GM18499 (cell line): Measurements from ENCODE around the gene ARHGAP23.
"Not testable (repeated sequence)": the region's sequence is repeated elsewhere in the genome, so short reads cannot be mapped to it uniquely, and the experiment has no call there.

Experiments
- ATAC-seq: cut with Tn5 transposase; IDR thresholded peaks from one replicate; pipeline ENCODE4 v1.9.1; 2021; ENCODE audit warnings: moderate number of reproducible peaks; ENCODE audit not compliant: insufficient read depth, unreplicated experiment

The ARHGAP23 gene

GRCh38 chr17:38458521-38458920 lies 30.3 kb downstream of the ARHGAP23 start:
- ATAC-seq, result no peak

GRCh38 chr17:38459567-38459966 lies 31.3 kb downstream of the ARHGAP23 start:
- ATAC-seq, result no peak

- ATAC-seq, result no peak
Measured at GRCh38 chr17:38460082-38460715, 31.9 kb downstream of the ARHGAP23 start.

GRCh38 chr17:38460716-38461630 lies 32.7 kb downstream of the ARHGAP23 start:
- ATAC-seq, result no peak

GRCh38 chr17:38461683-38462082 lies 33.4 kb downstream of the ARHGAP23 start:
- ATAC-seq, result no peak

- ATAC-seq, result no peak
Measured at GRCh38 chr17:38463451-38463858, 35.2 kb downstream of the ARHGAP23 start.

GRCh38 chr17:38464251-38464722 lies 36.0 kb downstream of the ARHGAP23 start:
- ATAC-seq, result no peak

- ATAC-seq, result no peak
Measured at GRCh38 chr17:38464723-38465390, 36.6 kb downstream of the ARHGAP23 start.

GRCh38 chr17:38465391-38466345 lies 37.4 kb downstream of the ARHGAP23 start:
- ATAC-seq, result no peak

- ATAC-seq, result no peak
Measured at GRCh38 chr17:38466346-38467315, 38.4 kb downstream of the ARHGAP23 start.

- ATAC-seq, result no peak
Measured at GRCh38 chr17:38467491-38467890, 39.2 kb downstream of the ARHGAP23 start.

GRCh38 chr17:38469875-38470274 lies 41.6 kb downstream of the ARHGAP23 start:
- ATAC-seq, result no peak

- not testable (repeated sequence) for ATAC-seq
Measured at GRCh38 chr17:38471253-38471652, 43.0 kb downstream of the ARHGAP23 start.

GRCh38 chr17:38474666-38475065 lies 46.4 kb downstream of the ARHGAP23 start:
- ATAC-seq, result not testable (repeated sequence)

GRCh38 chr17:38476549-38476948 lies 48.3 kb downstream of the ARHGAP23 start:
- no peak for ATAC-seq

GRCh38 chr17:38477417-38477816 lies 49.2 kb downstream of the ARHGAP23 start:
- not testable (repeated sequence) for ATAC-seq

- ATAC-seq, result not testable (repeated sequence)
Measured at GRCh38 chr17:38477951-38478350, 49.7 kb downstream of the ARHGAP23 start.

- not testable (repeated sequence) for ATAC-seq
Measured at GRCh38 chr17:38478667-38479066, 50.4 kb downstream of the ARHGAP23 start.
